ENCODE data around the gene RRP12. TPM values are rescaled to one million over a fixed set of nuclear protein-coding genes. Genes with fewer than 3 reads are reported as not detected.

The RRP12 gene
- total and polyA plus RNA-seq, 2 donors (not counting 3 experiments of a cell fraction or from before 2014, with no cell fraction given): 13.6 to 35.8 TPM

GRCh38 chr10:97407952-97408248 is 6.8 kb upstream of the RRP12 start:
- H3K4me2 ChIP-seq (ENCODE audit: insufficient read depth, low read length): no peak overlapping the region
- no peaks in the 10 kb centered on the region for H3K36me3 ChIP-seq (ENCODE audit: control insufficient read depth in 2 of 2, extremely low read depth in 1 of 2, insufficient read depth in 2 of 2, low read length in 2 of 2)
- ChIA-PET CTCF (interaction anchor here (1.0 to 4.6 kb wide), 8 partner anchors 13 to 205 kb away, joined by 3 to 24 read pairs (median 4); no protein-coding TSS in a partner anchor), POLR2A (no interaction called here)
- intact Hi-C loops (cut with micrococcal nuclease): loop anchor here (1.0 to 5.0 kb wide), 5 partner anchors 17 to 204 kb away; partner anchors contain the start of genes EXOSC1 and ZDHHC16
- H3K79me2 ChIP-seq (ENCODE audit: control insufficient read depth, insufficient read depth, low read length): no peaks in the 10 kb centered on the region
- no peak overlapping the region for H3K4me3 ChIP-seq (replicated peaks in 1 of 3; ENCODE audit: insufficient read depth in 1 of 3, low read depth in 1 of 3, low read length in 3 of 3)
- DNase-seq (ENCODE audit: low read depth, low spot score) (no peak), FAIRE-seq (no peak)
- no peak for TF ChIP-seq MAX (IDR thresholded peaks at IDR 0.05; ENCODE audit: insufficient read depth, insufficient read length)
- no peak for TF ChIP-seq GATA2 (IDR thresholded peaks at IDR 0.05; ENCODE audit: insufficient read depth, insufficient read length, low read depth, low read length)
- TF ChIP-seq JUN (IDR thresholded peaks at IDR 0.05; ENCODE audit: borderline replicate concordance, insufficient read depth, insufficient read length, low read depth): no peak
- no peak for TF ChIP-seq EZH2 (IDR thresholded peaks at IDR 0.05; ENCODE audit: borderline replicate concordance, low read depth, low read length, severe bottlenecking)
- no peak for TF ChIP-seq CTCF (IDR thresholded peaks at IDR 0.05; ENCODE audit: extremely low read depth in 1 of 2, insufficient read depth in 1 of 2, low read depth in 1 of 2, low read length in 2 of 2)
- TF ChIP-seq MYC (IDR thresholded peaks at IDR 0.05; ENCODE audit: low read depth, low read length): no peak
- no peak for TF ChIP-seq POLR2A (IDR thresholded peaks at IDR 0.05; ENCODE audit: low read depth, low read length)
- TF ChIP-seq FOS (IDR thresholded peaks at IDR 0.05; ENCODE audit: borderline replicate concordance, insufficient read depth, low read length): no peak
- no peak for TF ChIP-seq POLR2AphosphoS5 (IDR thresholded peaks at IDR 0.05; ENCODE audit: insufficient read depth, low read depth, low read length)
- H2AFZ ChIP-seq (ENCODE audit: low read depth, low read length): no peak overlapping the region
- H3K9me3 ChIP-seq (replicated peaks; ENCODE audit: control insufficient read depth, insufficient read depth, low read length): no peaks in the 10 kb centered on the region
- dilution Hi-C loops (cut with MboI; ENCODE audit: extremely low pct_ligation_motif_present, low sequenced_read_pairs): no loop called here
- H3K27me3 ChIP-seq (ENCODE audit: control insufficient read depth in 2 of 2, insufficient read depth in 2 of 2, low read length in 2 of 2): no peaks in the 10 kb centered on the region
- H4K20me1 ChIP-seq (replicated peaks; ENCODE audit: control insufficient read depth, extremely low read depth, insufficient read depth, low read length): no peaks in the 10 kb centered on the region
- no peak overlapping the region for H3K9ac ChIP-seq (replicated peaks; ENCODE audit: extremely low read depth, insufficient read depth, low read length)
- H3K27ac ChIP-seq (ENCODE audit: insufficient read depth, low read depth, low read length): no peak overlapping the region
- H3K4me1 ChIP-seq (ENCODE audit: control insufficient read depth, extremely low read depth, insufficient read depth, low read length): no peaks in the 10 kb centered on the region
- BruUV-seq (replicated peaks): no TSS peak
- no peaks in the 10 kb centered on the region for H3K9me1 ChIP-seq (replicated peaks; ENCODE audit: control insufficient read depth, extremely low read depth, insufficient read depth, low read length)

All from endothelial cell of umbilical vein (primary cell).